Measurements from ENCODE around the gene SERPINA6. TPM values are rescaled to one million over a fixed set of nuclear protein-coding genes. Genes with fewer than 3 reads are reported as not detected.

SERPINA6 gene
- total RNA-seq, 1 donor from 2014 or later: not detected

- no peak overlapping the region for H3K27ac Mint-ChIP-seq (ENCODE audit: unreplicated experiment)
- TF ChIP-seq CTCF (conservative IDR thresholded peaks at IDR 0.05): no peak
- no peaks in the 10 kb centered on the region for H3K4me1 Mint-ChIP-seq
- no peak for DNase-seq (ENCODE audit: low read depth, low spot score)
- H3K4me3 Mint-ChIP-seq: no peak overlapping the region
- H3K9me3 Mint-ChIP-seq: no peaks in the 10 kb centered on the region
- no peaks in the 10 kb centered on the region for H3K36me3 Mint-ChIP-seq (ENCODE audit: low read depth)
- peaks cover 15% of the 10 kb centered on the region for H3K27me3 Mint-ChIP-seq (ENCODE audit: low read depth)
Measured at GRCh38 chr14:94343238-94344005, 20.3 kb upstream of the SERPINA6 start.

- Mint-ChIP-seq H3K9me3 (no peaks in the 10 kb centered on the region), H3K27ac (ENCODE audit: unreplicated experiment) (no peak overlapping the region), H3K4me1 (no peaks in the 10 kb centered on the region), H3K36me3 (ENCODE audit: low read depth) (no peaks in the 10 kb centered on the region), H3K4me3 (no peak overlapping the region), H3K27me3 (ENCODE audit: low read depth) (peaks cover 15% of the 10 kb centered on the region)
- DNase-seq (ENCODE audit: low read depth, low spot score): no peak
- TF ChIP-seq CTCF (conservative IDR thresholded peaks at IDR 0.05): no peak
Measured at GRCh38 chr14:94342334-94342934, 19.3 kb upstream of the SERPINA6 start.

- H3K9me3 Mint-ChIP-seq: no peaks in the 10 kb centered on the region
- no peak for TF ChIP-seq CTCF (conservative IDR thresholded peaks at IDR 0.05)
- H3K4me3 Mint-ChIP-seq: no peak overlapping the region
- no peak for DNase-seq (ENCODE audit: low read depth, low spot score)
- H3K36me3 Mint-ChIP-seq (ENCODE audit: low read depth): no peaks in the 10 kb centered on the region
- peaks cover 15% of the 10 kb centered on the region for H3K27me3 Mint-ChIP-seq (ENCODE audit: low read depth)
- no peak overlapping the region for H3K27ac Mint-ChIP-seq (ENCODE audit: unreplicated experiment)
- no peaks in the 10 kb centered on the region for H3K4me1 Mint-ChIP-seq
Measured at GRCh38 chr14:94341656-94342333, 18.7 kb upstream of the SERPINA6 start.

GRCh38 chr14:94340533-94340932 is 17.4 kb upstream of the SERPINA6 start:
- Mint-ChIP-seq H3K27ac (ENCODE audit: unreplicated experiment) (no peak overlapping the region), H3K4me3 (no peak overlapping the region), H3K9me3 (no peaks in the 10 kb centered on the region), H3K36me3 (ENCODE audit: low read depth) (no peaks in the 10 kb centered on the region), H3K27me3 (ENCODE audit: low read depth) (peaks cover 15% of the 10 kb centered on the region), H3K4me1 (no peaks in the 10 kb centered on the region)
- no peak for TF ChIP-seq CTCF (conservative IDR thresholded peaks at IDR 0.05)
- DNase-seq (ENCODE audit: low read depth, low spot score): no peak

GRCh38 chr14:94338023-94338422 is 14.9 kb upstream of the SERPINA6 start:
- Mint-ChIP-seq H3K27me3 (ENCODE audit: low read depth) (peaks cover 15% of the 10 kb centered on the region), H3K27ac (ENCODE audit: unreplicated experiment) (no peak overlapping the region), H3K4me3 (no peak overlapping the region), H3K4me1 (no peaks in the 10 kb centered on the region), H3K9me3 (no peaks in the 10 kb centered on the region), H3K36me3 (ENCODE audit: low read depth) (no peaks in the 10 kb centered on the region)
- DNase-seq (ENCODE audit: low read depth, low spot score): no peak
- no peak for TF ChIP-seq CTCF (conservative IDR thresholded peaks at IDR 0.05)

Data from neural crest cell (in vitro differentiated cells).